ENCODE results near the gene KIT. TPM values are rescaled to one million over a fixed set of nuclear protein-coding genes. Genes with fewer than 3 reads are reported as not detected.

The KIT gene
- total RNA-seq, 1 experiment from 2014 or later, result not detected

DNA sequence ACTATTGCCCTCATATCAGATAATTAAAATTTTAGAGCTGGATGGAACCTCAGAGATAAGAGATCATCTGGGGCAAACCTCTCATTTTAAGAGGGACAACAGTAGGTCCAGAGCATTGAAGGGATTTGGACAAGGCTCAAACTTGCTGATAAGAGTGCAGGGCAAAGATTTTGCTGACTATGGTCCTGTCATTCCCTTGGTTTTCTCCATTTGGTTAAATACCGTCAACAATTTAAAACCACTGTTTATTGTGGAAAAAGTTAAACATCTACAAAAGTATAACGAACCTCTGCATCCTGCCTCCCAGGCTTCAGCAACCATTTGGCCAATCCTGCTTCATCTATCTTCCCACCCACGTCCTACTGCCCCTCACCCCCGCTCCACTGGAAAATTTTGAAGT lies 10.7 kb upstream of the KIT start:
- no TSS peak for BruUV-seq (replicated peaks)
- no peak for ATAC-seq
- RAD21 ChIA-PET (ENCODE audit: low non-redundant PET in 1 of 2, low total read pairs in 2 of 2, uncharacterized antibody in 2 of 2, unreplicated experiment in 2 of 2), result no interaction called here

More for the DNA sequence above, 10.7 kb upstream of the KIT start:
- H3K79me2 ChIP-seq (ENCODE audit: insufficient read depth, low read length), result no peaks in the 10 kb centered on the region
- H3K4me1 ChIP-seq (ENCODE audit: control insufficient read depth in 1 of 2, insufficient read depth in 2 of 2, low read length in 2 of 2), result no peaks in the 10 kb centered on the region
- H3K4me2 ChIP-seq (ENCODE audit: low read length), result no peak overlapping the region
- H4K20me1 ChIP-seq (ENCODE audit: insufficient read depth), result no peaks in the 10 kb centered on the region
- POLR2A ChIA-PET, result no interaction called here
- CTCF ChIA-PET, result no interaction called here
- H3K9me2 ChIP-seq (ENCODE audit: insufficient read depth), result no peaks in the 10 kb centered on the region
- H2AFZ ChIP-seq (ENCODE audit: low read depth, low read length, poor library complexity, severe bottlenecking), result no peak overlapping the region
- H3K9me3 ChIP-seq (ENCODE audit: control insufficient read depth in 1 of 2, insufficient read depth in 1 of 2, low read depth in 1 of 2, low read length in 2 of 2), result no peaks in the 10 kb centered on the region
- H3K27me3 ChIP-seq (ENCODE audit: insufficient read depth, low read length), result no peaks in the 10 kb centered on the region
- no peaks in the 10 kb centered on the region for H3K36me3 ChIP-seq (ENCODE audit: control insufficient read depth in 1 of 2, insufficient read depth in 2 of 2, low read length in 2 of 2)
- no peak overlapping the region for H3K4me3 ChIP-seq (replicated peaks in 1 of 2; ENCODE audit: low read depth in 1 of 2, low read length in 2 of 2)
- no peak for DNase-seq (ENCODE audit: low read depth, low spot score)
- intact Hi-C loops (cut with micrococcal nuclease), result no loop called here
- TF ChIP-seq SP1 (IDR thresholded peaks at IDR 0.05; ENCODE audit: low read depth) (no peak), ZFX (IDR thresholded peaks at IDR 0.05) (no peak), POLR2A (IDR thresholded peaks at IDR 0.05; ENCODE audit: borderline replicate concordance, extremely low read depth, insufficient read depth, insufficient read length) (no peak), YY1 (IDR thresholded peaks at IDR 0.05; ENCODE audit: extremely low read depth, insufficient replicate concordance, low read depth, low read length) (no peak), RAD21 (IDR thresholded peaks at IDR 0.05; ENCODE audit: low read depth) (no peak), POLR2AphosphoS5 (IDR thresholded peaks at IDR 0.05; ENCODE audit: low read depth, low read length) (no peak), SRF (IDR thresholded peaks at IDR 0.05; ENCODE audit: low read depth) (no peak), EGR1 (IDR thresholded peaks at IDR 0.05; ENCODE audit: low read depth) (no peak), ELF1 (IDR thresholded peaks at IDR 0.05; ENCODE audit: borderline replicate concordance, low read depth) (no peak)
- TF ChIP-seq, protein P1, sequence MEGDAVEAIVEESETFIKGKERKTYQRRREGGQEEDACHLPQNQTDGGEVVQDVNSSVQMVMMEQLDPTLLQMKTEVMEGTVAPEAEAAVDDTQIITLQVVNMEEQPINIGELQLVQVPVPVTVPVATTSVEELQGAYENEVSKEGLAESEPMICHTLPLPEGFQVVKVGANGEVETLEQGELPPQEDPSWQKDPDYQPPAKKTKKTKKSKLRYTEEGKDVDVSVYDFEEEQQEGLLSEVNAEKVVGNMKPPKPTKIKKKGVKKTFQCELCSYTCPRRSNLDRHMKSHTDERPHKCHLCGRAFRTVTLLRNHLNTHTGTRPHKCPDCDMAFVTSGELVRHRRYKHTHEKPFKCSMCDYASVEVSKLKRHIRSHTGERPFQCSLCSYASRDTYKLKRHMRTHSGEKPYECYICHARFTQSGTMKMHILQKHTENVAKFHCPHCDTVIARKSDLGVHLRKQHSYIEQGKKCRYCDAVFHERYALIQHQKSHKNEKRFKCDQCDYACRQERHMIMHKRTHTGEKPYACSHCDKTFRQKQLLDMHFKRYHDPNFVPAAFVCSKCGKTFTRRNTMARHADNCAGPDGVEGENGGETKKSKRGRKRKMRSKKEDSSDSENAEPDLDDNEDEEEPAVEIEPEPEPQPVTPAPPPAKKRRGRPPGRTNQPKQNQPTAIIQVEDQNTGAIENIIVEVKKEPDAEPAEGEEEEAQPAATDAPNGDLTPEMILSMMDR (IDR thresholded peaks at IDR 0.05 in 2 of 3, conservative IDR thresholded peaks at IDR 0.05 in 1 of 3; ENCODE audit: borderline replicate concordance in 1 of 3, insufficient read depth in 1 of 3, low read depth in 2 of 3, low read length in 2 of 3), result no peak
- TF ChIP-seq, protein P2, sequence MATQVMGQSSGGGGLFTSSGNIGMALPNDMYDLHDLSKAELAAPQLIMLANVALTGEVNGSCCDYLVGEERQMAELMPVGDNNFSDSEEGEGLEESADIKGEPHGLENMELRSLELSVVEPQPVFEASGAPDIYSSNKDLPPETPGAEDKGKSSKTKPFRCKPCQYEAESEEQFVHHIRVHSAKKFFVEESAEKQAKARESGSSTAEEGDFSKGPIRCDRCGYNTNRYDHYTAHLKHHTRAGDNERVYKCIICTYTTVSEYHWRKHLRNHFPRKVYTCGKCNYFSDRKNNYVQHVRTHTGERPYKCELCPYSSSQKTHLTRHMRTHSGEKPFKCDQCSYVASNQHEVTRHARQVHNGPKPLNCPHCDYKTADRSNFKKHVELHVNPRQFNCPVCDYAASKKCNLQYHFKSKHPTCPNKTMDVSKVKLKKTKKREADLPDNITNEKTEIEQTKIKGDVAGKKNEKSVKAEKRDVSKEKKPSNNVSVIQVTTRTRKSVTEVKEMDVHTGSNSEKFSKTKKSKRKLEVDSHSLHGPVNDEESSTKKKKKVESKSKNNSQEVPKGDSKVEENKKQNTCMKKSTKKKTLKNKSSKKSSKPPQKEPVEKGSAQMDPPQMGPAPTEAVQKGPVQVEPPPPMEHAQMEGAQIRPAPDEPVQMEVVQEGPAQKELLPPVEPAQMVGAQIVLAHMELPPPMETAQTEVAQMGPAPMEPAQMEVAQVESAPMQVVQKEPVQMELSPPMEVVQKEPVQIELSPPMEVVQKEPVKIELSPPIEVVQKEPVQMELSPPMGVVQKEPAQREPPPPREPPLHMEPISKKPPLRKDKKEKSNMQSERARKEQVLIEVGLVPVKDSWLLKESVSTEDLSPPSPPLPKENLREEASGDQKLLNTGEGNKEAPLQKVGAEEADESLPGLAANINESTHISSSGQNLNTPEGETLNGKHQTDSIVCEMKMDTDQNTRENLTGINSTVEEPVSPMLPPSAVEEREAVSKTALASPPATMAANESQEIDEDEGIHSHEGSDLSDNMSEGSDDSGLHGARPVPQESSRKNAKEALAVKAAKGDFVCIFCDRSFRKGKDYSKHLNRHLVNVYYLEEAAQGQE (IDR thresholded peaks at IDR 0.05; ENCODE audit: low read depth), result no peak
- TF ChIP-seq, protein P3, sequence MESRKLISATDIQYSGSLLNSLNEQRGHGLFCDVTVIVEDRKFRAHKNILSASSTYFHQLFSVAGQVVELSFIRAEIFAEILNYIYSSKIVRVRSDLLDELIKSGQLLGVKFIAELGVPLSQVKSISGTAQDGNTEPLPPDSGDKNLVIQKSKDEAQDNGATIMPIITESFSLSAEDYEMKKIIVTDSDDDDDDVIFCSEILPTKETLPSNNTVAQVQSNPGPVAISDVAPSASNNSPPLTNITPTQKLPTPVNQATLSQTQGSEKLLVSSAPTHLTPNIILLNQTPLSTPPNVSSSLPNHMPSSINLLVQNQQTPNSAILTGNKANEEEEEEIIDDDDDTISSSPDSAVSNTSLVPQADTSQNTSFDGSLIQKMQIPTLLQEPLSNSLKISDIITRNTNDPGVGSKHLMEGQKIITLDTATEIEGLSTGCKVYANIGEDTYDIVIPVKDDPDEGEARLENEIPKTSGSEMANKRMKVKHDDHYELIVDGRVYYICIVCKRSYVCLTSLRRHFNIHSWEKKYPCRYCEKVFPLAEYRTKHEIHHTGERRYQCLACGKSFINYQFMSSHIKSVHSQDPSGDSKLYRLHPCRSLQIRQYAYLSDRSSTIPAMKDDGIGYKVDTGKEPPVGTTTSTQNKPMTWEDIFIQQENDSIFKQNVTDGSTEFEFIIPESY (IDR thresholded peaks at IDR 0.05; ENCODE audit: extremely low read depth, insufficient replicate concordance, low read length), result no peak
- TF ChIP-seq, protein P4, sequence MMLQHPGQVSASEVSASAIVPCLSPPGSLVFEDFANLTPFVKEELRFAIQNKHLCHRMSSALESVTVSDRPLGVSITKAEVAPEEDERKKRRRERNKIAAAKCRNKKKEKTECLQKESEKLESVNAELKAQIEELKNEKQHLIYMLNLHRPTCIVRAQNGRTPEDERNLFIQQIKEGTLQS (IDR thresholded peaks at IDR 0.05), result no peak
- H3K27ac ChIP-seq (ENCODE audit: low read depth, low read length), result no peak overlapping the region
- no peak overlapping the region for H3K9ac ChIP-seq (ENCODE audit: low read length)

Data from HCT116 (cell line).